Central memory CD8-positive, alpha-beta T cell (primary cell): ENCODE results near the gene AP3D1.

Experiments
- ATAC-seq: fragments of 150-1000 bp; cut with Tn5 transposase; replicated peaks from 2 replicates; pipeline ENCODE4 v1.10.0; 2022; ENCODE audit warnings: mild to moderate bottlenecking, moderate FRiP score, moderate number of reproducible peaks; ENCODE audit not compliant: poor library complexity, severe bottlenecking; ENCODE audit errors: extremely low read depth
- DNase-seq, 2 donors: peaks; one replicate each; pipeline ENCODE4 v3.0.0; 2021; ENCODE audit warnings: low spot score in 2 of 2
- H3K27ac Mint-ChIP-seq: one replicate; pipeline ENCODE4 v1.8.0; 2022; ENCODE audit warnings: low read depth, mild to moderate bottlenecking, moderate library complexity, mixed read lengths
- H3K27me3 Mint-ChIP-seq: one replicate; pipeline ENCODE4 v1.8.0; 2022; ENCODE audit warnings: mixed read lengths
- H3K36me3 Mint-ChIP-seq: one replicate; pipeline ENCODE4 v1.8.0; 2022; ENCODE audit warnings: mild to moderate bottlenecking, moderate library complexity, mixed read lengths; ENCODE audit not compliant: insufficient read depth
- H3K4me1 Mint-ChIP-seq: one replicate; pipeline ENCODE4 v1.8.0; 2022; ENCODE audit warnings: mixed read lengths
- H3K4me3 Mint-ChIP-seq: one replicate; pipeline ENCODE4 v1.8.0; 2022; ENCODE audit warnings: mild to moderate bottlenecking, moderate library complexity, mixed read lengths
- H3K9me3 Mint-ChIP-seq: one replicate; pipeline ENCODE4 v1.8.0; 2022; ENCODE audit warnings: mixed read lengths

Gene AP3D1

DNA sequence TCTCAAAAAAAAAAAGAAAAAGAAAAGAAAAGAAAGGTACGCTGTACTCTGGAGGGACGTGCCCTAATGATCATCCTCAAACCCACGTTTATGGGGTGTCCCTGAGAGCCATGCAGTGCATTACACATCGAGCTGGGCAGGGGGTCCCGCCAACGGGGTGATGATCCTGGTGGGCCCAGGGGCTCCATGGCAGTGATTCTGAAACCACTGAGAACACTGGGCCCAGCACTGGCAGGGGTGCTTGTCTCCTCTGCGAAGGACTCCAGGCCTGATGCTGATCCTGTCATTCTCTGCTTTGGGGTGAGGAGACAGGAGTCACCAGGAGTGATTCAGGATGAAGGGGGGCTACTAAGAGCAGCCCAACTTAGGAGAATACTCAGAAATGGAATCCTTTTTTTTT lies 74.0 kb downstream of the AP3D1 start:
- Mint-ChIP-seq H3K4me3 (no peak overlapping the region), H3K36me3 (peaks cover 94% of the 10 kb centered on the region), H3K9me3 (no peaks in the 10 kb centered on the region), H3K27me3 (no peaks in the 10 kb centered on the region), H3K27ac (peak overlapping the region; percentile 57), H3K4me1 (peaks cover 46% of the 10 kb centered on the region)
- no peak for ATAC-seq
- no peak for DNase-seq

DNA sequence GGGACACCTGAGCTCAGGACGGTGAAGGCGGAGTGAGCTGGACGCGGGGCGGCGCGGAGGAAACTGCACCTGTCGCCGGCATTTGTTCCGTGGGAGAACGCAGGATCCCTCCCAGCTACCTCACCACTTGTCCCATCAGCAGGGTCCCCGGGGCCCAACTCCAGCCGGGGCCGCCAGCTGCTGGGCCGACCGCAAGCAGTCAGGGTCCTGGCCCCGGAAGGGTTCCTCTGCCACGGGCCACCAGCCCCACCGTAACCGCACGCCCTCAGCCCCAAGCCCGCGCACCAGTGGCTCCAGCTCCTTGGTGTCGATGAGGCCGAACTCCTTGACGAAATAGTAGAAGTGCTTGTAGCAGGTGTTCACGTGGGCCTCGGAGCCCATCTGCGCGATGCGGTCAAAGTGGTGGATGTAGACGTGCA lies 74.8 kb downstream of the AP3D1 start:
- DNase-seq: no peak
- Mint-ChIP-seq H3K4me3 (no peak overlapping the region), H3K36me3 (peaks cover 94% of the 10 kb centered on the region), H3K4me1 (peaks cover 39% of the 10 kb centered on the region), H3K27ac (peak overlapping the region; percentile 44), H3K27me3 (no peaks in the 10 kb centered on the region), H3K9me3 (no peaks in the 10 kb centered on the region)
- ATAC-seq: no peak

DNA sequence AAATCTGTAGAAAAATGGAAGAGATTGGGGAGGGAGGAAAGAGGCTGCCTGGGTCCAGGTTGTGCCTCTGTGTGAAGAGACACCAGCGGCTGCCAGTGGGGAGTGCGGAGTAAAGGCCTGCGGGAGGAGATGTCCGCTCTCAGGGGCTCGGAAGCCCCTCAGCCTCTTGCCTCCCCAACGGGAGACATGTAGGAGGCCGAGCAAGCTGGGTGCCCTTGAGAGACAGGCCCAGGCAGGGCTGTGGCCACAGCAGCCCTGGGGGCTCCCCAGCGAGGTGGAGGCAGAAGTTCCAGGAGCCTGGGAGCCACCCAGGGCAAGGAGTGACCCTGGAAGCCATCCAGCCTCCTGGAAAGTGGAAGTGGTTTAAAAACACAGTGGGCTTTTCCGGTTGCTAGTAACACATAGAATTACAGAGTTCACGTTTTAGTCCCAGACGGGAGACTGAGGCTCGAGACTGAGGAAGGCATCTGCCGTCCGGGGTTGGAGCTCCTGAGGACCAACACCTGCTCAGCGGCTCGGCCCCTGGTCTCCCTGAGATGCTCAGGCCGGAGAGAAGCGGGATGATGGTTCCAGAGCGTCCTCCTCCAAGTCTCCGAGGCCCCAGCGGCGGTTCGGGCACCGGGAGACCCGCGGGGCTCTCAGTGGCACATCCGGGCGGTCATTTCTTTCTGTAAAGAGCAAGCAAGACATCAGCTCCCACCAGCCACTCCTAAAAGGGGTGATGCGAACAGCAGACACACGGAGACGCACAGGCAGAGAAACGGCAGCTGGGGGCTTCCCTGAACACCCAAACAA lies 78.4 kb downstream of the AP3D1 start:
- no peak for ATAC-seq
- Mint-ChIP-seq H3K4me3 (peak overlapping the region; percentile 25), H3K27me3 (no peaks in the 10 kb centered on the region), H3K4me1 (peaks cover 25% of the 10 kb centered on the region), H3K27ac (peak overlapping the region; percentile 85), H3K36me3 (peaks cover 87% of the 10 kb centered on the region), H3K9me3 (no peaks in the 10 kb centered on the region)
- DNase-seq: no peak

DNA sequence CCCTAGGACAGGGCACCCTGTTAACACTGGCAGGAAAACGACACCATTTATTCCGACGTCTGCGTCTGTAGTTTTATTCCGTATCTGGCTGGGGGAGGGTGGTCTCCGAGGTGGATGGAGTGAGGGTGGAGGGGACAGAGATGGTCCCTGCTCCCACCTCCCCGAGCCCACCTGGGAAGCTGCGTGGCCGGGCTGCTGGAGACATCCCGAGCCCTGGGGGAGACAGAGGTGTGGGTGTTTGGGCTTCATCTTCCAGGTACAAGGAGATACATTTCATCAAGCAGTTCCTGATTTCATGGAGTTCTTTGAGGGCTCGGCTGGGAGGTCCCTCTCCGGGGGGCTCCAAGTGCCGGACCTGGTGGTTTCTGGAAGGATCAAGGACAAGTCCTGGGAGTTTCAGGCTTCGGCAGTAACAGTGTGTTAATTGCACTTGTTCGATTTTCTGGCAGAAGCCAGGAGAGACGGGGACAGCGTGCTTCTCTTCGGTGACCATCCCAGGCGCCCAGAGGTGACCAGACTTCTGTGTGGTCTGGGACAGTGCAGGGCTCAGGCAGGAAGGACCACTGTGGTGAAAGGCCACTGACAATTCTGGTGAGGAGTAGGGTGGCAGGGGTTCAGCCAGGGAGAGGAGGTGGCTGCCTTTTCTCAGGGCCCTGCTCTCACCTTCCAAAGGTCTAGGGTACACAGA lies 80.2 kb downstream of the AP3D1 start:
- peaks cover 25% of the 10 kb centered on the region for H3K4me1 Mint-ChIP-seq
- no peaks in the 10 kb centered on the region for H3K9me3 Mint-ChIP-seq
- H3K27ac Mint-ChIP-seq: peak overlapping the region; percentile 88
- peaks cover 70% of the 10 kb centered on the region for H3K36me3 Mint-ChIP-seq
- DNase-seq (no peak), ATAC-seq (no peak)
- H3K27me3 Mint-ChIP-seq: no peaks in the 10 kb centered on the region
- H3K4me3 Mint-ChIP-seq: peak overlapping the region; percentile 37

DNA sequence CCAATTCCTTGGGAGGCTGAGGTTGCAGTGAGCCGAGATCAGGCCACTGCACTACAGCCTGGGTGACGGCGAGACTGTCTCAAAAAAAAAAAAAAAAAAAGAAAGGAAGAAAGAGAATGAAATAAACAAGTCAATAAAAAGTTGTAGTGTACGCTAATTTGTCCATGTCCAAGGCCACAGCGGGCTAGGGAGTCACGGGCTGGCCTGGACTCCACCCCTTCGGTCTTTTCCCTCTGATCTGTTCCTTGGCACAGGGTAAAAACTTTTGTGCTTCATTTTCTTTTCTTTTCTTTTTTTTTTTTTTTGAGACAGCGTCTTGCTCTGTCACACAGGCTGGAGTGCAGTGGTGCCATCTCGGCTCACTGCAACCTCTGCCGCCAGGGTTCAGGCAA lies 80.9 kb downstream of the AP3D1 start:
- H3K4me3 Mint-ChIP-seq: peak overlapping the region; percentile 37
- peaks cover 63% of the 10 kb centered on the region for H3K36me3 Mint-ChIP-seq
- no peaks in the 10 kb centered on the region for H3K9me3 Mint-ChIP-seq
- peak overlapping the region; percentile 88 for H3K27ac Mint-ChIP-seq
- peaks cover 25% of the 10 kb centered on the region for H3K4me1 Mint-ChIP-seq
- no peak for DNase-seq
- ATAC-seq: no peak
- no peaks in the 10 kb centered on the region for H3K27me3 Mint-ChIP-seq

DNA sequence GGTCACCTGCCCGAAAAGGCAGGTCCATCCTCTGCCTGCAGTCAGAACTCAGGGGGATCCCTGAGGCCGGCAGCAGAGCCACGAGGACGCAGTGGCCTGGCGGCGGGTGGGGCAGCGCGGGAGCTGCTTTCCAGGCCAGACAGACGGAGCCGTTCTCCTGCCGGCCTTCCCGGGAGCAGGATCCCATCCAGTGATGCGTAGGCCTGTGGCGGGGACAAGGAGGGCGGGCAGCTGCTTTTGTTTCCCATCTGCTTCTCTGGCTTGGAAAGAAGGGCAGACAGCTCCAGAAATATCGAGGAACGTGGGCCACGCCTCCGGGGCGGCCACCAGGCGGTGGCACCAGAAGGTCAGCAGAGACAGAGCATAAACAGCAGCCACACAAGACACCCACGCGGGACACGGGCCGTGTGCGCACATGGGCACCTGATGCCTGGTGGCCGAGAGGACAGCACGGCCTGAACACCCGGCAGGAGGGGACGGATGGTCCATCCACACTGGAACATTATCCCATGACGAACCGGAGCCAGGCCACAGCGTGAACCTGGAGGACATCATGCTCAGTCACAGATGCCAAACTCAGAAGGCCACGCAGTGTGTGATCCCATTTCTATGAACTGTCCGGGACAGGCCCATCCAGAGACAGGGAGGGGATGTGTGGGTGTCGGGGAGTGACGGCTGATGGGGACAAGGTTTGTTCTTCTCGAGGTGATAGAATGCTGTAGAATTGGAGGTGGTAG lies 86.4 kb downstream of the AP3D1 start:
- DNase-seq (no peak), ATAC-seq (no peak)
- Mint-ChIP-seq H3K4me3 (no peak overlapping the region), H3K9me3 (no peaks in the 10 kb centered on the region), H3K4me1 (peaks cover 23% of the 10 kb centered on the region), H3K27ac (no peak overlapping the region), H3K27me3 (no peaks in the 10 kb centered on the region), H3K36me3 (peaks cover 25% of the 10 kb centered on the region)

DNA sequence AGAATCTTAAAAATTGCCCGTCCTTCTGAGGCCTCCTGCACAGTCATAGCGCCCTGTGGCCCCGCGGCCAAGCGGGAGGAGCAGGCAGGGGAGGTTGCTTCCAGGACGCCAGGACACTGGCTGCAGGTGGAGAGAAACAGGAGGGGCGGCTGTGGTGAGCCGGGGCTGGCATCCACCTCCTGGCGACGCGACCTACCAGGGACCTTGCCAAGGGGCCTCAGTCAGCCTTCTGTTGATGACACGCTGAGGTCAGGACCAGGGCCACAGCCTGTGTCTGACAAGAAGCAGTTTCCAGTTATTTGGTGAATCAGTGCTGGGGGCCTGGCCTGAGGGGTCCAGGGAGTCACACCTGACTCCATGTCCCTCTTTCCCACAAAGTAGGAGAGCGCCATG lies 87.0 kb downstream of the AP3D1 start:
- Mint-ChIP-seq H3K27me3 (no peaks in the 10 kb centered on the region), H3K4me1 (peaks cover 25% of the 10 kb centered on the region), H3K4me3 (no peak overlapping the region), H3K9me3 (no peaks in the 10 kb centered on the region), H3K27ac (no peak overlapping the region), H3K36me3 (peaks cover 19% of the 10 kb centered on the region)
- no peak for DNase-seq
- ATAC-seq: no peak

DNA sequence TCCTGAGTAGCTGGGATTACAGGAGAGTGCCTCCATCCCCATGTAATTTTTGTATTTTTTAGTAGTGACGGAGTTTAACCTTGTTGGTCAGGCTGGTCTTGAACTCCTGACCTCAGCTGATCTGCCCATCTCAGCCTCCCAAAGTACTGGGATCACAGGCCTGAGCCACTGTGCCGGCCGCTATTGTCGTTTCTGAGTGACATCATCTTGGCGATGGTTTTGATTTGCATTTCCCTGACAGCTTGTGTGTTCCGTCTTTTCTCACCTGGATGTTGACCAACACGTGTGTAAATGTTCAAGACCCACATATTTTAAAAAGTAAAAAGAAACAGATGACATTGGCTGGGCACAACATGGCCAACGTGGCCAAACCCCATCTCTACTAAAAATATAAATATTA lies 87.5 kb downstream of the AP3D1 start:
- Mint-ChIP-seq H3K27me3 (no peaks in the 10 kb centered on the region), H3K9me3 (no peaks in the 10 kb centered on the region), H3K4me3 (no peak overlapping the region), H3K36me3 (peaks cover 16% of the 10 kb centered on the region), H3K4me1 (peaks cover 25% of the 10 kb centered on the region), H3K27ac (no peak overlapping the region)
- ATAC-seq: no peak
- DNase-seq: no peak

DNA sequence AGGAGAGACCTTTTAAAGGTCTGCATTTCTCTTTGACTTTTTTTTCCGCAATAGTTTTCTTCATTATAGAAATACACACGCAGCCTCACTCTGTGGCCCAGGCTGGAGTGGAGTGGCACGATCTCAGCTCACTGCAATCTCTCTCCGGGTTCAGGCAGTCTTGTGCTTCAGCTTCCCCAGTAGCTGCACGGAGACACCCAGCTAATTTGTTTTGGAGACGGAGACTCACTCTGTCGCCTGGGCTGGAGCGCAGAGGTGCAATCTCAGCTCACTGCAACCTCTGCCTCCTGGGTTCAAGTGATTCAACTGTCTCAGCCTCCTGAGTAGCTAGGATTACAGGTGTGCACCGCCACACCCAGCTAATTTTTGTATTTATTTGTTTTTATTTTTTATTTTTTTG lies 88.6 kb downstream of the AP3D1 start:
- peaks cover 13% of the 10 kb centered on the region for H3K36me3 Mint-ChIP-seq
- H3K4me3 Mint-ChIP-seq: peak overlapping the region; percentile 94
- no peaks in the 10 kb centered on the region for H3K9me3 Mint-ChIP-seq
- ATAC-seq: no peak
- no peak for DNase-seq
- peaks cover 26% of the 10 kb centered on the region for H3K4me1 Mint-ChIP-seq
- H3K27me3 Mint-ChIP-seq: no peaks in the 10 kb centered on the region
- peak overlapping the region; percentile 82 for H3K27ac Mint-ChIP-seq

DNA sequence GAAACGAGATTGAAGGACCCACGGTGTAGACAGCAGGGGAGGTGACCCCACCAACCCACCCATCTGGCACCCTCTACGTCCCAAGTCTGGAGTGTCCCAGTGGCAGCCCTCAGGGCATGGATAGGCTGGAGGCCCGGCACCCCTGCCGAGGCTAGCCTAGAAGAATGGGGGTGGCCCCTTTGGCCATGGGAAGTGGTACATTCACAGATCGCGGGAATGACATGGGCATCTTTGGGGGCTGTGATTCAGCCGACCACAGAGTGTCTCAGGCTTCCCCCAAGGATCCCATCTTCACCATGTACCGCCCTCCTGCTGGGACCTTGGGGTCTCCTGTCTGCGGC lies 89.0 kb downstream of the AP3D1 start:
- Mint-ChIP-seq H3K27me3 (no peaks in the 10 kb centered on the region), H3K4me1 (peaks cover 26% of the 10 kb centered on the region), H3K9me3 (no peaks in the 10 kb centered on the region), H3K27ac (peak overlapping the region; percentile 82), H3K36me3 (peaks cover 13% of the 10 kb centered on the region), H3K4me3 (peak overlapping the region; percentile 94)
- DNase-seq (no peak), ATAC-seq (no peak)

DNA sequence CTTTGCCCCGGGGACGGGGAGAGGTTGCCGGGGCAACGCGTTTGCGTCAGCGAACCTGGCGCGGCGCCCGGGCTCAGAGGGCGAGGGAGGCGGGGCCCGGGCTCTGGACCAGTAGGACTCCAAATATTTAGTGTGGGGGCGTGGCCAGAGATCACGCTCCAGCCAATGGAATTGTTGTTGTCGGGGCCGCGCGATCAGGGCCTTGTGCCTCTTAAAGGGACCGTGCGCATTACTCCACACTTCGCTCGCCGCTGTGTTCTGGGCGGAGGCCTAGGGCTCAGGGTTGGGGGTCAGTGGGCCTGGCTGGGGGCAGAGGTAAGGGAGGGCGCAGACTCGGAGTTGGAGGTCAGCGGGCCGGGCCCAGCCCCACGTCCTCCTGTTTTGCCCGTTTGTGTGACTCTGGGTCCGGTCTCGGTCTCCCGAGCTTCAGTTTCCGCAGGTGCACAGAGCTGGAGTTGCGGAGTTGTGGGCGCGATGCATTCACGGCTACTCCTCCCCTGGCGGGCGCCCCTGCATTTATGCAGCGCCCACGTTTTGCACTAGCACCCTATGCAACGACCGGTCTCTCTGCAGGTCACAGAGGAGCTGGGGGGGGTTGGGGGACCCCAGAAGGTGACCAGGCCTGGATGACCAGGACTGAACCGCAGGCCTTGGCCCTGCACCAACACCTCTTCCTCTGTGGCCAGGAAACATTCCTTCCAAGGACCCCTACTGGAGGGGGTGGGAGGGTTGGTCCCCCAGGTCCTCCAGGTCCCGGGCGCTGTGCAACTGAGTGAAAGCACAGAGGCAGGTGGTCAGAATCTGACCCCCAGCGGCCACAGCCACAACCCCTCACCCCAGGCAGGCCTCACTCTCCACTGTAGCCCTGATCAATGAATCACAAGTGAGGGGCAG lies 89.6 kb downstream of the AP3D1 start:
- no peaks in the 10 kb centered on the region for H3K9me3 Mint-ChIP-seq
- peak overlapping the region; percentile 94 for H3K4me3 Mint-ChIP-seq
- H3K36me3 Mint-ChIP-seq: peaks cover 13% of the 10 kb centered on the region
- no peaks in the 10 kb centered on the region for H3K27me3 Mint-ChIP-seq
- H3K4me1 Mint-ChIP-seq: peaks cover 26% of the 10 kb centered on the region
- ATAC-seq: peak; percentile 95
- DNase-seq: peak; percentile 99
- H3K27ac Mint-ChIP-seq: peak overlapping the region; percentile 82

DNA sequence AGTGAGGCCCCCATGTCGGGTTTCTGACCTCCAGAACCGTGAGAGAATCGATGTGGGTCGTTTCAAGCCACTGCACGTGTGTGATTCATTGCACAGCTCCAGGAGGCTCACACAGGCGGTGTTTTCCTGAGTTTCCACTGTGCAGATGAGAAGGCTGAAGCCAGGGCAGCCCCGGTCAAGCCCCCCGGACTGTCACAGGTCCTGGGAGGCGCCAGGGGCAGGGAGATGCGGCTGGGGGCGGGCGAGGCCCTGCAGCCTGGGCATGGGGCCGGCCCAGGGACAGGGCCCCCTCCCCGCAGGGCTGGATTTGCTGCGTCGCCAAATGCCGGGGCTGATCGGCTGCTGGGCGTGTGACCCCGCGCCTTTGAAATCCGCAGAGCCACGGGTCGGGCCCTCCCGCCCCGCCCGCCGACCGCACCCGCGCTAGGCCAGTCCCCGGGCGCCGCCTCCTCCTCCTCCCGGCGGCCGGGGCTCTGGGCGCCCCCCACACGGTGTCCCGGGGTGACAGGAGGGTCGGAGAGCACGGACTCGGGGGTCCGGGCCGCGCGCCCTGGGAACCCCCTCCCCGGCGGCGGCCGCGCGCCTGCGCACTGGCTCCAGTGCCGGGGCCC lies 90.4 kb downstream of the AP3D1 start:
- no peaks in the 10 kb centered on the region for H3K9me3 Mint-ChIP-seq
- DNase-seq (no peak), ATAC-seq (peak; percentile 68)
- H3K4me1 Mint-ChIP-seq: peaks cover 26% of the 10 kb centered on the region
- peak overlapping the region; percentile 98 for H3K27ac Mint-ChIP-seq
- no peaks in the 10 kb centered on the region for H3K27me3 Mint-ChIP-seq
- H3K4me3 Mint-ChIP-seq: peak overlapping the region; percentile 94
- H3K36me3 Mint-ChIP-seq: peaks cover 13% of the 10 kb centered on the region
